KG1 (cell line): Measurements from ENCODE around the gene GATAD1.
"Not testable (repeated sequence)": the region's sequence is repeated elsewhere in the genome, so short reads cannot be mapped to it uniquely, and the experiment has no call there.

ENCODE experiments used
- DNase-seq: peaks from one replicate; lab custom pipeline; 2025; lab: John Stamatoyannopoulos, UW

Gene GATAD1

DNA sequence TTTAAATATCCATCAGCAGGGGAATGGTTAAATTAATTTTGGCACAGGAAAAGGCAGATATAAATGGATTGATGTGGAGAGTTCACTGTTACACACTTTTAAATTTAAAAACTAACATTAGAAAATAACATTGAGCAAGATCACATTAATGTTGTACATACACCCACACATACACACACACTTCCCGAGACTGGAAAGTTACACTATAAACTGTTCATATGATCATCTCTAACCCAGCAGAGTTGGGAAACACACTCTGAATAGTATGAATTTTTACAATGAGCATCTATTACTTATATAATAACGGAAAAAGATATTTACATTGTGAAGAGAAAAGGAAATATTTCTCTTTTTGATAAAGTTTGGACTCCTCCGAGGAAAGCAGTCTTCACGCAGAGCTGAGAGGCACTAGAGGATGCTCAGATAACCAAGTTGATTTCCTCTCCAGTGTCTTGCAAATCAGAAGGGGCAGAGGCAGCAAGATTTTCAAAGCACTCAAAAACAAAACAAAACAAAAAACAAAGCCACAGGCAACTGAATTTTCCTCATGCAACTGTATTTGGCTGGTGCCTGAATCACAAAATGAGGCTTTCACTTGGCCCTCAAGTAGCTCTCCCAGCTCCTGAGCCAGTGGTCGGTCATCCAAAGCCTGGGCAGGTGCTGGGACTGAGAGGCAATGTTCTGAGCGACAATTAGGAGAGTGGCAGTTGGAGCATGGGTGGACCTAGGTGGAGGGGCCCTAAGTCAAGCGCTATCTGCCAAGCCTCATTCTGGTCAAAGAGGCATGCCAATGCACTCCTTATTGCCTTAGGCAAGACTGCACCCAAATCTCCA lies 10.5 kb upstream of the GATAD1 start:
- no peak for DNase-seq

GRCh38 chr7:92437956-92438491 lies 9.3 kb upstream of the GATAD1 start:
- no peak for DNase-seq

DNA sequence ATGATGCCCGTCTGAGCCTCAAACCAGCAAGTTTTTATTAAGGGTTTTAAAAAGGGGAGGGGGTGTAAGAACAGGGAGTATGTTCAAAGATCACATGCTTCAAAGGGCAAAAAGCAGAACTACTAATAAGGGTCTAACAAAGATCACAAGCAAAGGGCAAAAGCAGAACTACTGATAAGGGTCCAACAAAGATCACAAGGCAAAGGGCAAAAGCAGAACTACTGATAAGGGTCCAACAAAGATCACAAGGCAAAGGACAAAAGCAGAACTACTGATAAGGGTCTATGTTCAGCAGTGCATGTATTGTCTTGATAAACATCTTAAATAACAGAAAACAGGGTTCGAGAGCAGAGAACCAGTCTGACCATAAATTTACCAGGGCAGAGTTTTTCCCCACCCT lies 4.6 kb upstream of the GATAD1 start:
- DNase-seq, result not testable (repeated sequence)

- no peak for DNase-seq
These were observed 375 bp upstream of the GATAD1 start for GRCh38 chr7:92446869-92447344.

DNA sequence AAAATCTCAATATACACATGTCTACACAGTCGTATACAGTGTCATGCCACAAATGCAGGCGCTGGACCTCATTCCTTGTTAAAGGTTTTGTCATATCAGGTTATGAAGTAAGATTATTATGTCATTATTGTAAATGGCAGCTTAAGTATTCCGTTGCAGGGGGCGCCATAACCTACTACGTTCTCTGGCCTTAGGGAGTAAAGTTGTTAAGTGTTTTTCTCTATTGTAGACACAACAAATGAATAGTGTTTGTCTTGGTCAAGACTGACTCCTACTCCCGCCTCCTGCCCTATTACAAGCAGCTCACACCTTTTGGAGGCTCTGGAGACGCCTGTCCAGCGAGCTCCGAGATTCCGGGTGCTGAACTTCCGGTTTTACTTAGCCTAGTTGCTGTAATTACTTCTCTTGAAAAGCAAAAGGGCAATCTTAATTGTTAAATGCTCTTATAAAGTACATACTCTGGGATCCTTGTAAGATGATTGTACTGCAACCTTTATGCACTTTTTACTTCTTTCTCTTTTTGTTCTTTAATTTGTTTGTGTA lies 994 bp downstream of the GATAD1 start:
- peak; percentile 69 for DNase-seq

DNA sequence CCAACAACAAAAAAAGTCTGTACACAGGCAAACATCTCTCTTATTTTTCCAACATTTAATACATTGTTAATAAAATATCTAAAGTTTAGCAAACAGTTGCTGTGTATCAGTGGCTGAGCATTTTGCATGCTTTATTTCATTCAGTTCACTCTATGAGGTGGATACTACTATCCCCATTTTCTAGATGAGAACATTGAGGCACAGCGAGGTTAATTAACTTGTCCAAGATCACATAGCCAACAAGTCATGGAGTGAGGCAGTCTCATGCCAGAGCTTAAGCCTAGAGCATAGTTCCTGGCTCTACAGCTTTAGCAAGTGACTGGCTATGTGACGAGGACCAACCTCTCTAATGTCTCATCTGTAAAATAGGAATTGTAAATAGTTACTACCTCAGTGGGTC lies 4.4 kb downstream of the GATAD1 start:
- no peak for DNase-seq

GRCh38 chr7:92456236-92456635 lies 9.0 kb downstream of the GATAD1 start:
- DNase-seq, result no peak

DNA sequence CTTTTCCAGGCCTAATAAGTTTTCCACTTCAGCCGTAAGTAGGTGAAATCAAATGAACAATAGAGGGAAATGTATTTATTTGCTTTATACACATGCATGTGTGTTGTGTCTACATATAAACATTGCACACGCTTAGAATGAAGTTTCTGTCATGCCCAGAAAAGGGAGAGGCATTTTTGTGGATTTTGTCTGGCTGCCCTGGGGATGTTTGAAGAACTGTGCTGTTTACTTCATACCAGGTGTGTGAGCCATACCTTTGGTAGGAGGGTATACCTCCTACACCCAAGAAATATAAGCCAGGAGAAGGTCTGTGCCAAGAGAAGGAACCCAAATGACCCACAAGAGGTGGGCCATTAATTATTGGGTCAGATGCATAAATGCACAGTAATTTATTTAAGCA lies 12.8 kb downstream of the GATAD1 start:
- DNase-seq, result no peak

DNA sequence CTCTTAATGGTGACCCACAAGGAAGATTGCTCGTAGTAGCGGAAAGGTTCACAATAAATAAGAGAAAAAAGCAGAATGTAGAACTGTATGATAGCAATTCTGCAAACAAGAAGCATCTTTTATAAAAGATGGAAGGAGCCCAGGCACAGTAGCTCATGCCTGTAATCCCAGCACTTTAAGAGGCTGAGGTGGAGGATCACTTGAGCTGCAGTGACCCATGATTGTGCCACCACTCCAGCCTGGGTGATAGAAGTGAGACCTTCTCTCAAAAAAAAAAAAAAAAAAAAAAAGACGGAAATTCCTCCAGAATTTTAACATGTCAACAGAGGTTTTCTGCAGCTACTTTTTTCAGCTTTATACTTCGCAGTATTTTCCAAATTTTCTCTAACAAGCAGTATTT lies 13.2 kb downstream of the GATAD1 start:
- no peak for DNase-seq

DNA sequence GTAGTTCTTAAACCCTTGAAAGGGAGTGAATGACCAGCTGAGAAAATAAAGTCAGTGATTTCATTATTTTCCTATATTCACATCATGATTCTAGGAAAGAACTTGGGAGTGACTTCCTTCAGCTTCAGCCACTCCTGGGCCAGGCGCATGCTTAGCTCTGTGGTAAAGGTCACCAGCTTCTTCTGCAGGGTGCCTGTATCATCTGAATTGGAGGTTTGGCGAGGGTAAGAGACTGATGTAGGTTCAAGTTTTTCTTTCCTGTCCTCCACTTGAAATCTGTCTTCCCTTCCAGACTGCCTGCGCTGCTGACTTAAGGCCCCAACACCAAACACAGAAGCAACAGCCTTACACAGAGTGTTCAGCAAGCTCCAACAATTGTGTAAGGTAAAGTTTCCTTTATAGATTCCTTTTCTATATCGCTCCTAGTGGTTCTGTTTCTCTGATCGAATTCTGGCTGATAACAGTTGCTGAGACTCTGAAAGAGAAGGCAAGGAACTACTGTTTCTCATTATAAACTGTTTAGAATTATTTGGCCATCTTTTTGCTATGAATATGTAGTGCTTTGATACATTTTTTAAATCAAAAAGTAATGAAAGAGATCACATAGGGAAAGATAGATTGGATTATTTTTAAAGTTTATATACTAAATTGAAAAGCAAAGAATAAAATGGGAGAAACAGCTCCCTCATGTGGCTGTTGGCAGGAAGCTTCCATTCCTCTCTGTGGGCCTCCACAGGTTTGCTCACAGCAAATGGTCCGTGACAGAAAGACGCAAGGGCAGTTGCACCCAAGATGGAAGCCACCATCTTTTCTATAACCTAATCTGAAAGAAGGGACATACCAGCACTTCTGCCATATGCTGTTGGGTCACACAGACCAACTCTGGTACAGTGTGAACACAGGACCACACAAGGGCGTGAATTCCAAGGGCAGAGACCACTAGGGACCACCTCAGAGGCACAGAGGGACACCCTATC lies 14.0 kb downstream of the GATAD1 start:
- no peak for DNase-seq

DNA sequence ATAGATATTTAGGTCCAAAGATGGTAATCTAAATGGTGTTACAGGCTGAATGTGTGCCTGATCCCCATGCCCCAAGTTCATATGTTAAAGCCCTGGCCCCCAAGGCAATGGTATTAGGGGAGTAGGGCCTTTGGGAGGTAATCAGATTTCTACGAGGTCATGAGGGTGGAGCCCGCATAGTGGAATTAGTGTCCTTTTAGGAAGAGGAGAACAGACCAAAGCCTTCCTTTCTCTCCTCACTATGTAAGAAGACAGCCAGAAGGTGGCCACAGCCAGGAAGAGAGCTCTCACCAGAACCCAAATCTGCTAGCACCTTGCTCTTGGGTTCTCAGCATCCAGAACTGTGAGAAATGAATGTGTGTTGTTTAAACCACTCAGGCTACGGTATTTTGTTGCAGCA lies 15.3 kb downstream of the GATAD1 start:
- no peak for DNase-seq

DNA sequence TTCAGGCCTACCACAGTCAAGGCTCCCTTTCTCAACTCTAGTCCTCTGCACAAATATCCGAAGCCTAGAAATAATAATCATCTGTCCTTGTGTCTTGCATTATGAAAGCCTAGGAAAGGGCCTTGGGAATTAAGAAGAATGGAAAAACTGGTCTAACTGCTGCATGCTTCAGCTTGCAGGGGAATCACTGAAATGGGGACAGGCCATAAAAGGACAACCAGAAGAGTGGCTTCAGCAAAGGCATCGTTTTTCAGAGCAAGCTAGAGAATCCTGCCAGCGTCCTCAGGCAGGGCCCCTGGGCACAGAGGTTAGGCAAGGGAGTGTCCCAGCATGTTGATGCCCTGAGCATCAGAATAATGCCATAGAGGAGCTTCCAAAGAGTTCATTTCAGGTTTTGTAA lies 17.2 kb downstream of the GATAD1 start:
- no peak for DNase-seq

- DNase-seq, result no peak
These were observed 19.4 kb downstream of the GATAD1 start for GRCh38 chr7:92466682-92467081.

GRCh38 chr7:92468589-92468988 lies 21.3 kb downstream of the GATAD1 start:
- not testable (repeated sequence) for DNase-seq

DNA sequence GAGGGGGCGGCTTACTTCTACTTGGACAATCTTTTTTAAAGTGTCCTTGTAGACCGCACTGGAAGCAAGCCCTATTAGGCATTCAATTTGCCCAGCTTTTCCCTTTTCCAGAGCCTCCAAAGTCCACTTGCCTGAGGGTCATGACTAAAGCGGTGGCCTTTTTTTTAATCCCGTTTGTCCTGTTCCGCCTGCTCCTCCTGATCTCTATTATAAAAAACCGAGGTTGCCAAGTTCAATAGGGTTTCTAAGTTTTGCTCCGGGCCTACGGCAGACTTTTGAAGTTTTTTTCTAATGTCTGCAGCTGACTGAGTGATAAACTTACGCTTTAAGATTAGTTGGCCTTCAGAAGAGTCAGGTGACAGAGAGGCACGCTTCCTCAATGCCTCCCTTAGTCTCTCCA lies 26.7 kb downstream of the GATAD1 start:
- DNase-seq, result not testable (repeated sequence)

- DNase-seq, result not testable (repeated sequence)
These were observed 28.0 kb downstream of the GATAD1 start for GRCh38 chr7:92475261-92475770.

DNA sequence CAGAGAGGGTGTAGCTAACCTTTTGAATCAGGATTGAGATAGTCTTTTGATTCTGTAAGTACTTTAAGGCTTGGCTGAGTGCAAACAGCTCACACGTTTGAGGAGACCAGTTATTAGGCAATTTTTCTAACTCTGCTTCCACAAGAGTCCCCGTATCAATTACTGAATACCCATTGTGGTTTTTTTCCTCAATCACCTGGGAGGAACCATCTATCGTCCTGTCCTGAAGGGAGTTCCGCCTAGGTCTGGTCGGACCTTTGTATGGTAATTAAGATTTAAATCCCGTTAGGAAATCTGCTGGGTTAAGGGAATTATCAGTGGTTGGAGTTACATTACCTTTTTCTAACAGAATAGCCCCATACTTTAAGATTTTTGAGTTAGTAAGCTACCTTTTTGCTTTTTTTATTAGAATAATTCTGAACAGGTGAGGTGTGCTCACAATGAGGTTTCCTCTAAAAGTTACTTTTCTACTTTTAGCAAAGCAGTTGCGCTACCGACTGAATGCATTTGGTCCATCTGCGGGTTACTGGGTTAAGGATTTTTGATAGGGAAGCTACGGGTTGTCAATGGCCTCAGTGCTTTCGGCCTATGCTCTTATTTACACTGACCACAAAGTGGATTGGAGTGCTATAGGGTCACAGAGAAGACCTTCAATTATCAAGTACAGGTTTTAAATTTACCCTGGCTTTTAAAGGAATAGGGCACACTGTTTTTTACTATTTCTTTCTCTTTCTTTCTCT lies 28.7 kb downstream of the GATAD1 start:
- DNase-seq, result not testable (repeated sequence)

GRCh38 chr7:92477681-92478080 lies 30.4 kb downstream of the GATAD1 start, which contains the start of gene ERVW-1:
Gene ERVW-1, minus strand, starts transcription at chr7:92477946. Its CDS starts 7,565 bp downstream, at chr7:92470381.
- not testable (repeated sequence) for DNase-seq

DNA sequence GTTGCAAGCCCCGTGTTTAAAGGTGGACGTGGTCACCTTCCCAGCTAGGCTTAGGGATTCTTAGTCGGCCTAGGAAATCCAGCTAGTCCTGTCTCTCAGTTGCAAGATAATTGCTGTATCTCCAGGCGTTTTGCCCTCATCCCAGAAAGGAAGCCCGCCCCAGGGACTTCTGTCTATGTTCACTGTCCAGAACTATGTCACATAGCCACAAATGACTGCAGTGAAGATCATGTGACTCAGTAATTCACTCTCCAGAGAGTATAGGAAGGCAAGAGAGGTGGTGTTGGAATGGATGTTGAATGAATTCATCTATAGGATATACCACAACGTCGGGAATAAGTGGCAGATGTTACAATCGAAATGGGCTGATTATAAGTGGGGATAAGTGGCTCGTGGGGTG lies 30.8 kb downstream of the GATAD1 start:
- DNase-seq, result no peak

- no peak for DNase-seq
These were observed 31.4 kb downstream of the GATAD1 start for GRCh38 chr7:92478711-92479110.

- DNase-seq, result not testable (repeated sequence)
These were observed 31.9 kb downstream of the GATAD1 start for GRCh38 chr7:92479146-92479545.
